CD4-positive, alpha-beta T cell (primary cell): ENCODE measurements around the gene APOD. TPM values are rescaled to one million over a fixed set of nuclear protein-coding genes. Genes with fewer than 3 reads are reported as not detected.
"Not testable (repeated sequence)": the region's sequence is repeated elsewhere in the genome, so short reads cannot be mapped to it uniquely, and the experiment has no call there.

Experiments used
- ATAC-seq: fragments of 200-7000 bp; cut with Tn5 transposase; one replicate; pipeline ENCODE4 v1.10.0; 2022; ENCODE audit warnings: mild to moderate bottlenecking; ENCODE audit not compliant: poor library complexity
- CTCF ChIA-PET: fragments of 350-600 bp; sonication (Branson Sonifier 250); formaldehyde crosslinking; loops from one replicate; lab custom pipeline; 2021; ENCODE audit warnings: antibody characterized with exemption, inconsistent platforms; lab: Charles Lee
- POLR2A ChIA-PET: fragments of 350-600 bp; sonication (Branson Sonifier 250); formaldehyde crosslinking; loops from one replicate; lab custom pipeline; 2021; ENCODE audit warnings: antibody characterized with exemption, inconsistent platforms; lab: Charles Lee
- DNase-seq, 14 experiments: peaks; one replicate each; pipeline ENCODE4 v3.0.0-alpha.2; 2013 to 2020; ENCODE audit warnings: mixed read lengths in 2 of 14
- H3K27ac ChIP-seq, 2 donors: one replicate each; pipeline versions ENCODE4 v1.5.1 to v1.7.0; 2013; ENCODE audit warnings: low read length in 2 of 2, low read depth in 1 of 2, mild to moderate bottlenecking in 1 of 2
- H3K27me3 ChIP-seq, 2 experiments: 1 replicate in 1 of 2; 2 replicates in 1 of 2; pipeline versions ENCODE4 v1.6.1 to v1.7.0; 2013; ENCODE audit warnings: low read length in 2 of 2, control low read depth in 1 of 2, mild to moderate bottlenecking in 1 of 2, moderate library complexity in 1 of 2; ENCODE audit not compliant: insufficient read depth in 2 of 2, control insufficient read depth in 1 of 2
- H3K36me3 ChIP-seq: one replicate; pipeline ENCODE4 v1.6.1; 2013; ENCODE audit warnings: low read length, control low read depth; ENCODE audit not compliant: insufficient read depth
- H3K4me1 ChIP-seq: one replicate; pipeline ENCODE4 v1.6.1; 2013; ENCODE audit warnings: low read length, control low read depth; ENCODE audit not compliant: insufficient read depth
- H3K4me3 ChIP-seq: one replicate; pipeline ENCODE4 v1.5.1; 2013; ENCODE audit warnings: mild to moderate bottlenecking, low read length, moderate library complexity
- H3K9me3 ChIP-seq, 2 experiments: 1 replicate in 1 of 2; 2 replicates in 1 of 2; pipeline versions ENCODE4 v1.6.1 to v1.7.0; 2013; ENCODE audit warnings: low read length in 2 of 2, mild to moderate bottlenecking in 2 of 2, control low read depth in 1 of 2, moderate library complexity in 1 of 2; ENCODE audit not compliant: control insufficient read depth in 1 of 2, insufficient read depth in 1 of 2
- H3K27ac Mint-ChIP-seq: one replicate; pipeline ENCODE4 v1.8.0; 2020; ENCODE audit warnings: mixed read lengths
- H3K27me3 Mint-ChIP-seq: one replicate; pipeline ENCODE4 v1.8.0; 2021; ENCODE audit warnings: mixed read lengths
- H3K36me3 Mint-ChIP-seq: one replicate; pipeline ENCODE4 v1.8.0; 2021; ENCODE audit warnings: low read depth, mixed read lengths
- H3K4me1 Mint-ChIP-seq: one replicate; pipeline ENCODE4 v1.8.0; 2021; ENCODE audit warnings: low read depth, mixed read lengths
- H3K4me3 Mint-ChIP-seq: one replicate; pipeline ENCODE4 v1.8.0; 2020; ENCODE audit warnings: mild to moderate bottlenecking, mixed read lengths
- H3K9me3 Mint-ChIP-seq: one replicate; pipeline ENCODE4 v1.8.0; 2020; ENCODE audit warnings: mixed read lengths
- intact Hi-C, 2 experiments: fragments of 100-400 bp; cut with DNase I in 1 of 2; cut with micrococcal nuclease in 1 of 2; formaldehyde crosslinking; loops; one replicate each; pipeline versions ENCODE4 v1.15.1 to v1.9.0; 2023 to 2025; cut with DNase I, micrococcal nuclease
- total RNA-seq, 174 experiments: library from RNA in 2 of 174; stranded (reverse) in 2 of 174; gene quantifications; one replicate each; pipeline ENCODE4 v1.2.3 and lab custom pipeline; 2021 to 2026
- TF ChIP-seq, protein P1 (sequence below): fragments of 200-600 bp; IDR thresholded peaks from one replicate; pipeline ENCODE4 v1.8.0; 2022; ENCODE audit warnings: antibody characterized with exemption, mild to moderate bottlenecking

Gene APOD
- total RNA-seq, 2 experiments from 2014 or later = not detected

DNA sequence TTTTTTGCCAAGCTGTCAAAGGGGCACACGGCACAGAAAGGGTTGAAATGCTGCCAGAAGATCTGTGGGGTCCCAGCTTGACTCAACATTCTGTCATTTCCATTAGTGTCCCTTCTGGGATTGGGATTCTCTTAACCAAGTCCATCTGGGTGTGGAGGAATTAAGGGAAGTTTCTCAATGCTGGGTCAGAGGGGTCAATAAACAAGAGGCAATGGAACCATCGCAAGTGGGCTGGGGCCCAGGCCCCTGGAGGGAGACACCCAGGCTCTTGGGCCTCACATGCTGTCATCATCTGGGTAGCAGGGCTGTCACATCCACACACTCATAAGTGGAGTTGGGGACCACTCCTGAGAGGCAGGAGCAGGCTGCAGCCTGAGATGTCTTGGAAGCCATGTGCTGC lies 8.1 kb upstream of the APOD start:
- peaks cover 8% of the 10 kb centered on the region for H3K4me1 ChIP-seq
- TF ChIP-seq, protein P1, sequence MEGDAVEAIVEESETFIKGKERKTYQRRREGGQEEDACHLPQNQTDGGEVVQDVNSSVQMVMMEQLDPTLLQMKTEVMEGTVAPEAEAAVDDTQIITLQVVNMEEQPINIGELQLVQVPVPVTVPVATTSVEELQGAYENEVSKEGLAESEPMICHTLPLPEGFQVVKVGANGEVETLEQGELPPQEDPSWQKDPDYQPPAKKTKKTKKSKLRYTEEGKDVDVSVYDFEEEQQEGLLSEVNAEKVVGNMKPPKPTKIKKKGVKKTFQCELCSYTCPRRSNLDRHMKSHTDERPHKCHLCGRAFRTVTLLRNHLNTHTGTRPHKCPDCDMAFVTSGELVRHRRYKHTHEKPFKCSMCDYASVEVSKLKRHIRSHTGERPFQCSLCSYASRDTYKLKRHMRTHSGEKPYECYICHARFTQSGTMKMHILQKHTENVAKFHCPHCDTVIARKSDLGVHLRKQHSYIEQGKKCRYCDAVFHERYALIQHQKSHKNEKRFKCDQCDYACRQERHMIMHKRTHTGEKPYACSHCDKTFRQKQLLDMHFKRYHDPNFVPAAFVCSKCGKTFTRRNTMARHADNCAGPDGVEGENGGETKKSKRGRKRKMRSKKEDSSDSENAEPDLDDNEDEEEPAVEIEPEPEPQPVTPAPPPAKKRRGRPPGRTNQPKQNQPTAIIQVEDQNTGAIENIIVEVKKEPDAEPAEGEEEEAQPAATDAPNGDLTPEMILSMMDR = no peak
- no peaks in the 10 kb centered on the region for H3K9me3 Mint-ChIP-seq
- POLR2A ChIA-PET = no interaction called here
- H3K36me3 Mint-ChIP-seq = no peaks in the 10 kb centered on the region
- H3K27ac ChIP-seq = no peak overlapping the region
- ATAC-seq = no peak
- no peaks in the 10 kb centered on the region for H3K4me1 Mint-ChIP-seq
- no peaks in the 10 kb centered on the region for H3K27me3 Mint-ChIP-seq
- no peak for DNase-seq
- H3K4me3 Mint-ChIP-seq = no peak overlapping the region
- no peak overlapping the region for H3K27ac Mint-ChIP-seq
- no peaks in the 10 kb centered on the region for H3K27me3 ChIP-seq
- no peaks in the 10 kb centered on the region for H3K36me3 ChIP-seq
- CTCF ChIA-PET = no interaction called here
- H3K4me3 ChIP-seq = no peak overlapping the region
- intact Hi-C loops = no loop called here
- H3K9me3 ChIP-seq = no peaks in the 10 kb centered on the region

DNA sequence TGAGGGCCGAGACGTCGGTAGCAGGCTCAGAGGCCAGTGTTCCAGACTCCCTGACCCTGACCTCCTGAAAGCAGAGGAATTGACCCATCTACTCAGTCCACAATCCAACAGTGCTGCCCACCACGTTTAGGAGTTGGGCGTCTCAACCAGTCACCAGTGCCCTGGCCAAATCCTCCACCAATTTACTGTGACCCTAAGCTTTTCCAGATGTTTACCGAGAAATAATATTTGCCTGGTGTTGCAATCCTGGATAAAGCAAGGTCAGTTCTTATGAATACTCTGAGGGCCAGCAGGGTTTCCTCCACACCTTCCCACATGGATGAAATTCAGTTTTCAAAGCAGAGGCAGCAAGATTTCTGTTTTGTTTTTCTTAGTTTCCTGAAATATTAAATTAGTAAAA lies 7.5 kb upstream of the APOD start:
- no peak overlapping the region for H3K4me3 ChIP-seq
- H3K27ac Mint-ChIP-seq = no peak overlapping the region
- TF ChIP-seq, protein P1 = no peak
- no peaks in the 10 kb centered on the region for H3K9me3 ChIP-seq
- intact Hi-C loops = no loop called here
- no peak overlapping the region for H3K4me3 Mint-ChIP-seq
- peaks cover 14% of the 10 kb centered on the region for H3K4me1 ChIP-seq
- H3K27me3 ChIP-seq = no peaks in the 10 kb centered on the region
- CTCF ChIA-PET = no interaction called here
- no peak for ATAC-seq
- H3K36me3 Mint-ChIP-seq = no peaks in the 10 kb centered on the region
- H3K36me3 ChIP-seq = no peaks in the 10 kb centered on the region
- DNase-seq = no peak
- no peaks in the 10 kb centered on the region for H3K9me3 Mint-ChIP-seq
- H3K27me3 Mint-ChIP-seq = no peaks in the 10 kb centered on the region
- POLR2A ChIA-PET = no interaction called here
- no peaks in the 10 kb centered on the region for H3K4me1 Mint-ChIP-seq
- H3K27ac ChIP-seq = no peak overlapping the region

DNA sequence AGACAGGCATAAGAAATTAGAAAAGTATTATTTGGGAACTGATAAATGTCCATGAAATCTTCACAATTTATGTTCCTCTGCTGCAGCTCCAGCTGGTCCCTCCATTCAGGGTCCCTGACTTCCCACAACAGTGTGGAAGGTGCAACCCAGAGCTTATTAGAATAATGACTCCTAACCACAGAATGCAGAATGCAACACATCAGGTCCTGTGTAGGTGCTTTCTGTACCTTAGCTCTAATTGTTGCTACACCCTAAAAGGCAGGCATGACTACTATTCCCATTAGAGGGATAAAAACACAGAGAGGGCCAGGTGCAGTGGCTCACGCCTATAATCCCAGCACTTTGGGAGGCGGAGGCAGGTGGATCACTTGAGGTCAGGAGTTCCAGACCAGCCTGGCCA lies 6.6 kb upstream of the APOD start:
- ATAC-seq, H3K27ac ChIP-seq, H3K36me3 Mint-ChIP-seq, H3K27me3 ChIP-seq, POLR2A ChIA-PET, H3K4me1 Mint-ChIP-seq, H3K9me3 Mint-ChIP-seq, H3K27me3 Mint-ChIP-seq, intact Hi-C loops, CTCF ChIA-PET, H3K9me3 ChIP-seq, H3K36me3 ChIP-seq, H3K4me3 Mint-ChIP-seq, DNase-seq, H3K4me3 ChIP-seq, H3K27ac Mint-ChIP-seq: not testable (repeated sequence)
- H3K4me1 ChIP-seq = peaks cover 17% of the 10 kb centered on the region

DNA sequence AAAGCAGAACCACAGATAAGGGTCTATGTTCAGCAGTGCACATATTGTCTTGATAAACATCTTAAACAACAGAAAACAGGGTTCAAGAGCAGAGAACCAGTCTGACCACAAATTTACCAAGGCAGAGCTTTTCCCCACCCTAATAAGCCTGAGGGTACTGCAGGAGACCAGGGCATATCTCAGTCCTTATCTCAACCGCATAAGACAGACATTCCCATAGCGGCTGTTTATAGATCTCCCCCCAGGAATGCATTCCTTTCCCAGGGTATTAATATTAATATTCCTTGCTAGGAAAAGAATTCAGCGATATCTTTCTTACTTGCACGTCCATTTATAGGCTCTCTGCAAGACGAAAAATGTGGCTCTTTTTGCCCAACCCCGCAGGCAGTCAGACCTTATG lies 6.1 kb upstream of the APOD start:
- H3K27ac Mint-ChIP-seq, ATAC-seq, H3K27me3 Mint-ChIP-seq, H3K27ac ChIP-seq, intact Hi-C loops, H3K27me3 ChIP-seq, DNase-seq, POLR2A ChIA-PET, H3K36me3 Mint-ChIP-seq, H3K9me3 Mint-ChIP-seq, H3K4me3 ChIP-seq, H3K4me1 Mint-ChIP-seq, H3K4me3 Mint-ChIP-seq, H3K36me3 ChIP-seq, CTCF ChIA-PET, H3K9me3 ChIP-seq: not testable (repeated sequence)
- H3K4me1 ChIP-seq = peaks cover 17% of the 10 kb centered on the region
